Kidney tubule cell (primary cell): ENCODE results near the gene SMYD3.
A peak's percentile ranks its signal among the peaks of the same experiment; 100 is the strongest.
"Not testable (repeated sequence)": the region's sequence is repeated elsewhere in the genome, so short reads cannot be mapped to it uniquely, and the experiment has no call there.

Source experiments
- DNase-seq: peaks from one replicate; pipeline ENCODE4 v3.0.0-alpha.2; 2018; ENCODE audit warnings: low spot score

Gene SMYD3

GRCh38 chr1:246107516-246108277 lies 399.4 kb downstream of the SMYD3 start:
- DNase-seq: peak; percentile 18

- DNase-seq: no peak
These were observed 400.7 kb downstream of the SMYD3 start for GRCh38 chr1:246106342-246106763.

DNA sequence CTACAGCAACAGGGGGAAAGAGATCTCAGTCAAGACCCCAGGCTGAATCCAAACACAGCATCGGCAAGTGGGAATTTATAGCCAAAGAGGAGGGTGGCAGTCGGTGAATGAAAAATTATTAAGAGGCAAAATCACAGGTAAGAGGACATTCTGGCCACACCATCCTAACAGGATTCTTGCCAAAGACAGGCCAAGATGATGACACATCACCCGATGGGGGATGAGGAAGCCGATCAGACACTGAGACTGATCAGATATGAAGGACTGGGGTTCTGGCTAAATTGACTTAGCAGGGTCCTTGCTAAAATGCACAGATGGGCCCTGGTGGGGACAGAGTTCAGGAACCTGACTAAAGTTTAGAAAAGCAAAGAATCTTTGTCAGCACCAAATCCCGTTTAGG lies 402.2 kb downstream of the SMYD3 start:
- peak; percentile 47 for DNase-seq

- DNase-seq: no peak
These were observed 407.5 kb downstream of the SMYD3 start for GRCh38 chr1:246099570-246099969.

DNA sequence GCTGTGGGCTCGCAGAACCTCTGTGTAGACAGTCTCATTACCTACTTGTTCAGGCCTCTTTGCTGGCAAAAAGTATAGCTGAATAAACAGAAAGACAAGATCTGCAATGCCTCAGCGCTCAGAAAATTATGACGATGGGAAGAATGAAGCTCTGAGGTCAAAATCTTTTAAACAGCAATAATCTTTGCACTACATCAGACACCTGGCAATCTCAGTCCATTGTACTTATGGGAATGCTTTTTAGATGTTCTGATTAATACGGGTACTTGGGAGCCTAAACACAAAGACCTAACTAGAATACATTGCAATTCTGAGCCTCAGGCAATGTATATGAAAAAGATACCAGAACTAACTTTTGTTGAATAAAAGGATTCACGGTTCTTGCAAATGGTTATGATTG lies 410.7 kb downstream of the SMYD3 start:
- no peak for DNase-seq

DNA sequence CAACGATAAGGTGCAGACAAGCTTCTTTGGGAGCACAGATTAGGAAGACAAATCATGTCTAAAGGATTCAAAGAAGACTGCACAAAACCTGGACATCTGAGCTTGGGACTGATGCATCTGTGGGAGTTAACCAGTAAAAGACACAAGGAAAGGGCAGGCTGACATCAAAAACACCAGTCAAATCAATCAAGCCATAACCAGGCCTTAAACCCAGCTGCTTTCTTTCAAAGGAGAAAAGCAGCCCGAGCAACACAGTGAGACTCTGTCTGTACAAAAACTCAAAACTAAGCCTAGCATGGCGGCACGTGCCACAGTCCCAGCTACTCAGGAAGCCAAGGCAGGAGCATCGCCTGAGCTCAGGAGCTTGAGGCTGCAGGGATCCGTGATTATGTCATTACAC lies 411.6 kb downstream of the SMYD3 start:
- no peak for DNase-seq

DNA sequence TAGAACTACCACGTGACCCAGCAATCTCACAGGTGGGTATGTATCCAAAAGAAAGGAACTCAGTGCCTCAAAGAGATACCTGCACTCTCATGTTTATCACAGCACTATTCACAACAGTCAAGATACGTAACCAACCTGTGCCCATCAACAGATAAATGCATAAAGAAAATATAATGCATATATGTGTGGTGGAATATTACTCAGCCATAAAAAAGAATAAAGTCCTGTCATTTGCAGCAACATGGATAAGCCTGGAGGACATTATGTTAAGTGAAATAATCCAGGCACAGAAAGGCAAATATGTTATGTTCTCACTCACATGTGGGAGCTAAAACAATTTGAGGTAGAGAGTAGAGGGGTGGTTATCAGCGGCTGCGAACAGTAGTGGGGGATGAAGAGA lies 413.8 kb downstream of the SMYD3 start:
- no peak for DNase-seq

DNA sequence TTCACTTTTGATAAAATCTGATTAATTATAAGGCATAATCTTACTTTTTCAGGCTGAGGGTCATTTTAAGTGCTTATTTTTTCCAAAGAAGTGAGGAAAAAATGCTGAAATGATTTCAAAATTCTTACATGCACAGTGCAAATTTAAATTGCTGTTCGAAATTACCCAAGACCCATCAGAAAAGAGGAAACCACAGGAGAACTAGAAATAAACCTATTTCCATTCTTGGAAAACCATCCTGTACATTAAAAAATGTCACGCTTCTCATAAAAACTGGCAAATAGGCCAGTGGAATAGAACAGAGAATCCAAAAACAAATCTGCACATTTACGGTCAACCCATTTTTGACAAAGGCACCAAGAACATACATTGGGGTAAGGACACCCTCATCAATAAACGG lies 414.9 kb downstream of the SMYD3 start:
- no peak for DNase-seq

DNA sequence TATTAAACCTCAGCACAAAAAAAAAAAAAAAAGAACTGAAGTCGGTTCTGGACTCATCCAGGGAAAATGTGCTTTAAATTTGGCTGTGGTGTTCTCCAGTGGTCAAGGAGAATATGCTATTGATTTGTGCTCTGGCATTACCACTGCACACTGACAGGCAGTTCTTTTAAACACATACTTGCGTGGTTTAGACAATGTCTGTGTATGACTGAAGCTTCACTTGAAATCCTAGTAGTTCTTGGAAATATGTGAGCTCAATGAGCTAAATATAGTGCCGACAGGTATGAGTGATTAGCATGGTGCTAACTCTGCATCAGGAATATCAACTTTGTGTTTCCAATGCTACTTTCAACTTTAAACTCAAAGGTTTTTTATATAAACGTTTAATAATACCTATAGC lies 415.6 kb downstream of the SMYD3 start:
- no peak for DNase-seq

DNA sequence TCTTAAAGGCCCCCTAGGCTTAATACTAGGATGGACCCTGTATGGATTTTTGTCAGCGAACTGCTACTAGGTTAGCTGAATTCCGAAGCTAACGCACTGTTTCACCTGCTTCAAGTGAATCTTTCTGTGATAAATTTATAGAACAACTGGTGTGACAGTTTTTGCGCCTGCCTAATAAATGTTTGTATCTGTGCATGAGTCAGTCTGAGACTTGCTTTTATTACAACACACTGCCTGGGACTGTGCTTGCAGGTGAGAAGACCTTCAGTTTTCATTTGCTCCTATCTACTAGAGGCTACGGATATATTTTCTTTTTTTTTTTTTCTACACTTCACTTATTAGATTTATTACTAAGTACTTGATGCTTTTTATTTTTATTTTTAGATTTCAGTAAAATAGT lies 420.9 kb downstream of the SMYD3 start:
- no peak for DNase-seq

GRCh38 chr1:246083416-246083815 lies 423.7 kb downstream of the SMYD3 start:
- no peak for DNase-seq

DNA sequence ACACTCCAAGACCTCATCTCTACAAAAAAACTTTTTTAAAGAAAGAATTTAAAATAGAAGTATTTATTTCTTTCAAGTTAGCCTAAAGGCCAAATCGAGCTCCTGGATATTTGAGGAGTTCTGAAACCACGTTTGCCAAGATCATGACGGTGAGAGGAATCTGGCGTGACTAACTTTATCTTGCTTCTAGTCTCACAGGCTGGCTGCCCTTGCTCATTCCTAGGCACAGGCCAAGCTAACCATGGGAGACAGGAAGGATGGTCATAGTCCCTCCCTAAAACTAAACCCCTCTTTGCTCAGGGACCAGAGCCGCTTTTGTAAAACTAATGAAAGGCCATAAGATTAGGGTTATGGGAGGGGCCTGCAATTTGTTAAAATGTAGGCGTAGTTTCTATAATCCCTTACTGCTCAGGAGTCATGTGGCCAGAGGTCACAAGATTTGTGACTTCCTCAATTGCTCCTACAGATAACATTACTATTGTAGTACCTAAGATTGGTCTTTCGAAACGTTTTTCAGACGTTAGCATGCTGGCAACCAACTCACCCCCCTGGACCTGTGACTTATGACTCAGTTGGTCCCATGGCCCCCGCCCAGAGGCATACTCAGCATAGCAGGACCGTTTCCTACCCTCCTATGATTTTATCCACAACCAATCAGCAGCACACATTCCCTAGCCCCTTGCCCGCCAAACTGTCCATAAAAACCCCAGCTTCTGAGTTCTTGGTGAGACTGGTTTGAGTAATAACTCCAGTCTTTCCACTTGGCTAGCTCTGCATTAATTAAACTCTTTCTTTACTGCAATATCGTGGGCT lies 425.0 kb downstream of the SMYD3 start:
- no peak for DNase-seq

- no peak for DNase-seq
These were observed 425.9 kb downstream of the SMYD3 start for GRCh38 chr1:246081138-246081702.

GRCh38 chr1:246080031-246080430 lies 427.0 kb downstream of the SMYD3 start:
- no peak for DNase-seq

- no peak for DNase-seq
These were observed 428.2 kb downstream of the SMYD3 start for GRCh38 chr1:246078888-246079252.

GRCh38 chr1:246078126-246078887 lies 428.8 kb downstream of the SMYD3 start:
- DNase-seq: no peak

GRCh38 chr1:246077476-246077875 lies 429.6 kb downstream of the SMYD3 start:
- DNase-seq: no peak

- DNase-seq: no peak
These were observed 432.7 kb downstream of the SMYD3 start for GRCh38 chr1:246074421-246074820.

GRCh38 chr1:246072456-246072955 lies 434.6 kb downstream of the SMYD3 start:
- DNase-seq: no peak

DNA sequence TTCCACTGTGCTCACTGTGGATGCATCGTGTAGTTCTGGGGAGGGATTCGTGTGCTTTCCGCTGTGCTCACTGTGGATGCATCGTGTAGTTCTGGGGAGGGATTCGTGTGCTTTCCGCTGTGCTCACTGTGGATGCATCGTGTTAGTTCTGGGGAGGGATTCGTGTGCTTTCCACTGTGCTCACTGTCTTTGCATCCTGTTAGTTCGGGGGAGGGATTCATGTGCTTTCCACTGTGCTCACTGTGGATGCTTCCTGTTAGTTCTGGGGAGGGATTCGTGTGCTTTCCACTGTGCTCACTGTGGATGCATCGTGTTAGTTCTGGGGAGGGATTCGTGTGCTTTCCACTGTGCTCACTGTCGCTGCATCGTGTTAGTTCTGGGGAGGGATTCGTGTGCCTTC lies 435.1 kb downstream of the SMYD3 start:
- not testable (repeated sequence) for DNase-seq

- not testable (repeated sequence) for DNase-seq
These were observed 435.5 kb downstream of the SMYD3 start for GRCh38 chr1:246071561-246071960.

DNA sequence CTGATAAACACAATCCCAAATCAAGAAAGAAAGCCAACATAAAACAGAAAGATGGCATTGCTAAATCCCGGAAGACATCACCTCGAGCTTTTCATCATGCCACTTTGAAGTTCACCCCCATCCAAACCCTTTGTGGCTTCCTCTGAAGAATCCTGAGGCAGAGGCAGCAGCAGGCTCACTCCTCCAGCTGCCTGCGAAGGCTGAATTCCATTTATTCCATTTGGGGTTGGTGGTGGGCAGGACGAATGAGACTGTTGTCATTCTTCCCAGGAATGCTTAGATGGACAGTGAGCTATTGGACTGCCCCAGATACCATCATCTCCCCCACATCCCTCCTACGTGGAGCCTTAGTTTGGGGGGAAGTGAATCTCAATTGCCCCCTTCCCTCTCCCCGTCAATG lies 437.5 kb downstream of the SMYD3 start:
- DNase-seq: no peak
